ENCODE data around the gene MCAT.
A peak's percentile ranks its signal among the peaks of the same experiment; 100 is the strongest.
"Not testable (repeated sequence)": the region's sequence is repeated elsewhere in the genome, so short reads cannot be mapped to it uniquely, and the experiment has no call there.

The MCAT gene

DNA sequence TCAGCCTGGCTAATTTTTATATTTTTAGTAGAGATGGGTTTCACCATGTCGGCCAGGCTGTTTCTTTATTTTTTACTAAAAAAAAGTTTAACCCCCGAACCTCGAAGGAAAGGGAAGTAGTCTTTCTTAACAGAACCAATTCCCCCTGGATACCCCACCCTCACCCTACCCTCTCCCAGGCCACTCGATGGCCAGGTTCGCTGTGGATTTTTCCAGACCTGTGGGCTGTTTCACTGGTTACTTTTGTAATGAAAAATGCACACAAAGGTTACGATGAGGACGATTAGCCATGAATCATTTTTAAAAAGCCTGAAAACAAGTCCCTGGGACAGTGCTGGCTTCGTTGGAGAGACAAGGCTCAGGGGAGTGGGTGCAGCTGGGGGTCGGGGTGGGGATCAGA is 10.7 kb upstream of the MCAT start:
- DNase-seq (ENCODE audit: low read depth), result no peak

DNA sequence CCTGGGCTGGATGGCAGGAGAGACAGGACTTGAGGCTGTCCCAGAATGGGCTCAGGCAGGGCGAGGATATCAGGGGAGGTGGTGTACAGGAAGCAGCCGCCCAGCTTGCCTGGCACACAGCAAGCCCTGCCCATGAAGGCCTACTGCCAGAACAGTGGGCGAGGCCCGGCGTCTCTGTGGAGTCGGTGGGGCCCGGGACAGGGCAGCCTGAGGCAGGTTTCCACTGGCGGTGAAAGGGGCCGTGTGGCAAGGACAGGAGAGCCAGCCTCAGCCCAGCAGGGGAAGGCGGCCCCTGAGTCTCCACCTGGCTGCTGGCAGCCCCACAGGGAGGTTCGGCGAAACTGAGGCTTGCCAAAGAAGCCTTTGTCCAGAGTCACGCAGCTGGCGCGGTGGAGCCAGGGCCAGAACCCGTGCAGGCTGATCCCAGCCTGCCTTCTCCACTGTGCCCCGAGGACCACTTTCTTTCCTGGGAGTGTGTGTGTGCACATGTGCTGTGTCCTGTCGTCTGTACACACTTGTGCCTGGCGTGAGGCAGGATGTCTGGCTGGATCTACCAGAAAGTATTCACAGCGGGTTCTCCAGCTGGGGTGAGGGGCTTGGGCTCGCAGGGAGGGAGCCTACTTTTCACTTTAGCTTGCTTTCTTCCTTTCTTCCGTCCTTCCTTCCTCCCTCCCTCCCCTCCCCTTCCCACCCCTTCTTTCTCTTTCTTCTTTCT is 9.3 kb upstream of the MCAT start:
- DNase-seq (ENCODE audit: low read depth), result peak; percentile 45

DNA sequence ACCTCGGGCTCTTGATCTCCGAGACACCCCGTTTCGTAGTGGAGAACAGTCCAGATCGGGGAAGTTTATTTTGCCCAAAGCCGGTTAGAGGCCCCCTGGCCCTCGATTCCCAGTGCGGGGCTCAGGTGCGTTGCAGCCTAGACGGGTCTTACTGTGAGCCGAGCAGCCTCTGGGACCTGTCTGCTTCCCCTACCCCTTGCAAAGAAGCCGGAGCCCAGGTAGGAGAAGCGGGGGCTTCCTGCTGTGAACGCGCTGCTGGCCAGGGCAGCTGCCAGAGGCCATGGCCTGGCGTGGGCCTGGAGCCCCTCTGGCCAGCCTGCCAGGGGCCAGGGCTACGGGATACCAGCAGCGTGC is 8.8 kb upstream of the MCAT start:
- no peak for DNase-seq (ENCODE audit: low read depth)

DNA sequence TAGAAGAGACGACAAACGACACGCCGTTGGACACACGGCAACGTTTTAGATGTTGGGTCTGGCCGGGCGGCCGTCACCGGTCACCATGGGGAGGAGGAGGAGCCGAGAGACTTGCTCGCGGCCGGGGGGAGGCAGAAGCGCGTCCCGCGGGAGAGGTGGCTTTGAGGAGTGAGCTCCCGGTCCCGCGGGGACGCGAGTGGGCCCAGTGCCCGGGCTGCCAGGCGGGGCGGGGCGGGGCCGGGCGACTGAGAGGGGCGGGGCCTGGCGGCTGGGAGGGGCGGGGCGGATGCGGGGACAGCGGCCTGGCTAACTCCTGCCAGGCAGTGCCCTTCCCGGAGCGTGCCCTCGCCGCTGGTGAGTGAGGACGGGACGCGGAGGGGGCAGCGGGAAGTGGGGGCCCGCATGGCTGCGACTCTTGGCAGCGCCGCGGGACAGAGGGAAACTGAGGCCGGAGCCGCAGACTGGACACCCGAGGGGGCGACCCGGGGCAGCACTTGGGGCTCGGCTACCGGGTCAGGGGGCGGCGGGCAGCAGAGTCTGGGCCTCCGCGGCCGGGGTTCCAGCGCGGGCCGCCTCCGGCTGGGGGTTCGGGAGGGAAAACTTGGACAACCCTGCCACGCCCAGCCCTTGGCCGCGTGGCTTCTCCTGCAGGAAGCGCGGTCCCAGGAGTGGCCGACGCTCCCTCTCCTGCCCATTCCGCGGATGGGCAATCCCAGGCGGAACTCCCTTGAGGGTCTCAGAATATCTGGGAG is 8.2 kb upstream of the MCAT start, which contains the start of gene TSPO:
TSS of gene TSPO (plus strand) at position 309 of the 752 bp plus-strand sequence. CDS start 7,680 bp downstream, outside the sequence.
- DNase-seq (ENCODE audit: low read depth), result peak; percentile 59

DNA sequence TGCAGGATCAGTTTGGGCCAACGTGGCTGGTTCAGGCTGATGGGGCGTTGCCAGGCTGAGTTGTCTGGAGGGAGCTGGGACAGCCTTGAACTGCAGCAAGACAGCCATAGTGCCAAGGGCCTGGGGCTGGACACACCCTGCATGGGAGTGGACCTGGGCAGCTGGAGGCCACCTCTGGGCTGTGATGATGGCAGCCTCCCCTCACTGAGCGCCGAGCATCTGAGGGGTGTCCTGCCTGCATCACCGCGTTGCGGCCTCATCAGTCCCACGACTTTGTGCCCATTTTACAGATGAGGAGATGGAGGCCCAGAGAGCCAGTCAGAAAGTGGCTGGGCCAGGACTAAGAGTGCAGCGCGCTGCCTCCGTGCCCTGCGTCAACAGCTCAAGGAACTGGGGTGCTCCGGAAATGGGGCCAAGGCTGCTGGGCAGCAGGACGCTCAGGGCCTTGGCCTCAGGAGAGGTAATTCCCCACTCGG is 7.6 kb upstream of the MCAT start:
- no peak for DNase-seq (ENCODE audit: low read depth)

DNA sequence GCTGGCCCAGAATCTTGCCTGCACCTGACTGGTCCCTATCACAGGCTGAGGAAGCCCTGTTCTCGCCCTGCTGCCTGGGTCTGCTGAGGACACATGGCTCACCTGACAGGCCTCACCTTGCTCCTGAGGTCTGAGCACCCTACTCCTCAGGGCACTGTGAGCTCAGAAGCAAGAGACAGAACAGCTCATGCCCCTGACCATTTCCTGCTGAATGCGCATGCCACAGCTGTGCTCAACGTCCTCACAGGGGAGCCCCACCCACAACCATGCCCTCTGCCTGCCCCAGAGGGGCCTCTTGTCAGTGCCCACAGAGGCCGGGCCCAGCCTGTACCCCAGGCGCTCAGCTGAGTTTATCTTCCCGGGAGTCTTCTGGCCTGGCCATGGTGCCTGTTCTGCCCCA is 5.4 kb upstream of the MCAT start:
- DNase-seq (ENCODE audit: low read depth), result no peak

DNA sequence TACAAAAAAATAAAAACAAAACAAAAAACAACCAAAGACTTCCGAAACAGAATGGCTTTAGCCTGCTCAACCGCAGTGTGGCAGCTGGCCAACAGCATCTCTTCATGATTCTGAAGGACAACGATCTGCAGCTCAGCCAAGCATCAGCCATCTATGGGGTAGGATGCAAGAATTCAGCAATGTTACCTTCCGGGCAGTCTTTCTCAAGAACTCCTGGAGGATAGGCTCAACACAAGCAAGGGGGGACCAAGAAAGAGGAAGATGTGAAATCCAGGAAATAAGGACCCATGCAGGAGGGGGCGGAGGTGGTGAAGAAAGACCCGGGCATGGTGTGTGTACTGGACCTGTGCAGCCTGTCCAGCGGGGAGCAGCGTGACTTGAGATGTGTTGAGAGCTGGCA is 4.6 kb upstream of the MCAT start:
- no peak for DNase-seq (ENCODE audit: low read depth)

DNA sequence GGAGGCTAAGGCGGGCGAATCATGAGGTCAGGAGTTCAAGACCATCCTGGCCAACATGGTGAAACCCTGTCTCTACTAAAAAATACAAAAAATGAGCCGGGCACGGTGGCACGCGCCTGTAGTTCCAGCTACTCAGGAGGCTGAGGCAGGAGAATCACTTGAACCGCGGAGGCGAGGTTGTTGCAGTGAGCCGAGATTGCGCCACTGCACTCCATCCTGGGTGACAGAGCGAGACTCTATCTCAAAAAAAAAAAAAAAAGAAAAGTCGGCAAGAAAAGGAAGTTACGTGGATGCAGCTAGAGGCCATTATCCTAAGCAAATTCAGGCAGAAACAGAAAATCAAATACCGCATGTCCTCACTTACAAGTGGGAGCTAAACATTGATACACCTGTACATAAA is 3.1 kb upstream of the MCAT start:
- not testable (repeated sequence) for DNase-seq (ENCODE audit: low read depth)

DNA sequence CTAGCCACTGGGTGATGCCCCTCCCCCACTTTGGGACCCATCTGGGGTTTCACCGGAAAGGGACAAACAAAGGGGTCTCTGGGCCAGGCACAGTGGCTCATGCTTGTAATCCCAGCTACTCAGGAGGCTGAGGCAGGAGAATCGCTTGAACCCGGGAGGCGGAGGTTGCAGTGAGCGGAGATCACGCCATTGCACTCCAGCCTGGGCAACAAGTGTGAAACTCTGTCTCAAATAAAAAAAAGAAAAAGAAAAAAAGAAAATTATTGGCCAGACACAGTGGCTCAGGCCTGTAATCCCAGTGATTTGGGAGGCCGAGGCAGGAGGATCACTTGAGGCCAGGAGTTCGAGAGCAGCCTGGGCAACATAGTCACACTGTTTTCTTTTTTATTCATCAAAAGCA is 2.2 kb upstream of the MCAT start:
- DNase-seq (ENCODE audit: low read depth), result not testable (repeated sequence)

DNA sequence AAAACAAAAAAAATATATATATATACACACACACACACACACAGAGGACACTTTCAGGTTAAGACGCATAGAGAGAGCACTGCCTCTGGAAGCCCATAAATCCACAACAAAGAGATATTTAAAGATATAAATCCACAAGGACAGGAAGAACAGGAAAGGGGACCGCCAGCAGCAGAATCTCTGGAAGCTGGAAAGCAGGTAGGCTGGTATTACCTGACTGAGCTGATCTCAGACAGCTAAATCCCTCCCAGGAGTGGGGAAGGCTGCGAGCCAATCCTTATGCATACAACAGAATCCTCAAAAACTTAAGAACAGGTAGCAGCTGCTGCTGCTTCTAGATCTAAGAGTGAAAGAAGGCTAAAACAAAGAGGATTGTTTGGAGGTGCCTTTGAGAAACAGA is 1.8 kb upstream of the MCAT start:
- no peak for DNase-seq (ENCODE audit: low read depth)

DNA sequence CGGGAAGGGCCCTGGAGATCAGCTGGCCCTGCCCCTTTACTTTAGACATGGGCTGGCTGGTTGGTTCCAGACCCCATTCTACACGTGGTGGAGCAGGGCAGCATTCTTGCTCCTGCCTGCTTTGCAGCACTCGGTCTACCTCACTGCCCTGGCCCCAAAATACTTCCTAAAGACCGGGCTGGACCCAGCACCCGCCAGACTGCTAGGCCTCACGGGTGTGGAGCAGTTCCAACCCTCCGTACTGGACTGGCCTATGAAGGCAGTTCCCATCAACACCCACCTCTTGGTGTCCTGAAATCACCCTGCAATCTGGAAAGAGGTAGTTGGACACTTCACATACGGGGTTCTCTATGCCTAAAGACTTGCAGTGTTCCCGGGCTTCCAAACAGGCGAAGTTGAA is 6.4 kb downstream of the MCAT start:
- no peak for DNase-seq (ENCODE audit: low read depth)

DNA sequence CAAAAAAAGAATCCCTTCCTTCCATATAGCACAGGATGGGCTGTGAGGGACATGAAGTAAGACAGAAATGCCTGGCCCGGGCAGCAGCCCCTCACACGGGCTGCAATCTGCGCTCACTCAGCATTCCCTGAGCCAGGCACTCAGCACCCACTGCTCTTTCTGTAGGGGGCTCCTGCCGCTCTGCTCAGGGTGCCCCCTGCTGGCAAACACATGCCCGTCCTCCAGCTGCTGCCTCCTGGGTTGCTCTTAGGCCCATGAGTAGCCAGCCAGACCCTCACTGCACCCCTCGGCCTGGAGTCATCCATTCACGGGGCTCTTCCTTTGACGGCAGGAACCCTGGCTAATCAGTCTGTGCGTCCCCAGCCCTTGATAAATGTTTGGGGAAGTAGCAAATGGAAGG is 6.9 kb downstream of the MCAT start:
- no peak for DNase-seq (ENCODE audit: low read depth)

DNA sequence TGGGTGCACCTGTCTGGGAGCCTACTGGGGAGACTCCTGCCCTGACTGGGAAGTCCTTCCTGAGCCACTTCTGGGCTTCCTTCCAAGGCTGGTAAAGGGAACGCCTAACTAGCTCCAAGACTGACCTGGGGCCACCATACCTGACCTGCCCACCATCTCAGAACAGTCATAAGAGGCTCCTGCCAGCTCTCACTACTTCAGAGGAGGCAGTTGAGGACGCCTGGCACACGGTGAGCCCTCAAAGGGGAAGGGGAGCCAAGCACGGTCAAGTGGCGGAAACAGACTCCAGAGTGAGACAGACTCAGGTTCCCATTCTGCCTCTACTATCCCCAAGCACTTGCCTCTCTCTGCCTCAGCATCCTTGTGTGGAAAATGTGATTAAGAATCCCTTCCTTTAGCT is 7.6 kb downstream of the MCAT start:
- DNase-seq (ENCODE audit: low read depth), result no peak

DNA sequence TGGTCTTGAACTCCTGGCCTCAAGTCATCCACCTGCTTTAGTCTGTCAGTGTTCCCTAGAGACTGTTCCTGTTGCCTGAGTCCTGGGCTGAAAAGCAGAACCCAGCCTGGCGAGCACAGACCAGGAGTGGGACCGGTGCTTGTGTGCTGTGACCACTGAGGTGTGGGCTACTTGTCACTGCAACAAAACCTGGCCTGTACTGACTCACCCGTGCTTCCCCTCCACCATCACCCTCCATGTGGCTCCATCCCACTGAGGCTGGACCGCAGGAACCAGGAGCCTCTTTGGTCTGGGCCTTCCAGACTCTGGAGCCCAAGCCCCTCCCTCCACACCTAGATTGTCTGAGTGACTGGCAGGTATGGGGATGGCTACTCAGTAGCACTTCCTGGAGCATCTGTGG is 8.6 kb downstream of the MCAT start:
- DNase-seq (ENCODE audit: low read depth), result no peak

DNA sequence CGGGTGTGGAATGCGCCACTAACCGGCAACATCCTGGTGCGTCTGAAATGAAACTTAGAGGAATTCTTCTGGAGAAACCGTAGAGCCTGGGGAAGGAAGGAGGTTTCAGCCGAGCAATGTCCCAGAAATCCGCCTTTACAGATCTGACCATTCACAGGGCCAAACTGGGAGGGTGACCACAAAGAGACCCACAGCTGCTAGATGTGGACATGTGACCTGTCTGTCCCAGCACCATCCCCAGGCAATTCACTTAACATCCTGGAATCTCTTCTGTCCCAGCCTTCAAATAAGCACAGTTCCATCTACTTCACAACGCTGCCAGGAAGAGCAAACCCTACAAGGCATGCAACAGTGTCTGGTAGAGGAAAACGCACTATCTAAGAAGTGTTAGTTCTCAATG is 9.8 kb downstream of the MCAT start:
- no peak for DNase-seq (ENCODE audit: low read depth)

DNA sequence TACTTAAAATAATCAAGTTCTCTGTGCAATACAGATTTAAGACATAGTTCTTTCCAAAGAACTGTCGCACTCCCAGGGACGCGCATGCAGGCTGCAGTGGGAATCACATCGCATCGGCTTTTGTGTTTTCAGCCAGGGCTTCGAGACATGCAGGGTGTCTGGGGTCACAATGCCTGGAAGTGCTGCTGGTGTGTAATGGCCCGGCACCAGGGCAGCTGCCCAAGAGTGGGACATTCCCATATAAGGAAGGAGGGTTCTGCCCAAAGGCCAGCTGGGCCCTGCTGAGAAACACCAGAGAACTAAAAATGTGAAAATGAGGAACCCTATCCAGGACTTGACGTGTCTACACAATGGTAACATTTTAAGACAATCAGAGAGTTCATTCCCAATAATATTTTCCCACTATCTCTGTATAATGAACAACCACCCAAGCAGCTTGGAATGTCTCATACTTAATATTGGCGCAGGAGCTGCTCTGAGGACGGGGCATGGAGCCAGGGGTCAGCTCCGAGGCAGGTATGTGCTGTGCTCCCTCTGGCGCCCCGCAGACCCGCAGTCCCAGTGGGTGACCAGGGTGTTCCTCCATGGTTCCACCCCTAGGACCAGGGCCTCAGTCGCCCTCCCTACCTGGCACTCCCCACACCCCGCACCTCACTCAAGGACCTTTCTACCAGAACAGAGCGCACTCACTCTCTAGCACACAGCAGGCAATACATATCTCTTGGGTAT is 11.3 kb downstream of the MCAT start:
- no peak for DNase-seq (ENCODE audit: low read depth)

DNA sequence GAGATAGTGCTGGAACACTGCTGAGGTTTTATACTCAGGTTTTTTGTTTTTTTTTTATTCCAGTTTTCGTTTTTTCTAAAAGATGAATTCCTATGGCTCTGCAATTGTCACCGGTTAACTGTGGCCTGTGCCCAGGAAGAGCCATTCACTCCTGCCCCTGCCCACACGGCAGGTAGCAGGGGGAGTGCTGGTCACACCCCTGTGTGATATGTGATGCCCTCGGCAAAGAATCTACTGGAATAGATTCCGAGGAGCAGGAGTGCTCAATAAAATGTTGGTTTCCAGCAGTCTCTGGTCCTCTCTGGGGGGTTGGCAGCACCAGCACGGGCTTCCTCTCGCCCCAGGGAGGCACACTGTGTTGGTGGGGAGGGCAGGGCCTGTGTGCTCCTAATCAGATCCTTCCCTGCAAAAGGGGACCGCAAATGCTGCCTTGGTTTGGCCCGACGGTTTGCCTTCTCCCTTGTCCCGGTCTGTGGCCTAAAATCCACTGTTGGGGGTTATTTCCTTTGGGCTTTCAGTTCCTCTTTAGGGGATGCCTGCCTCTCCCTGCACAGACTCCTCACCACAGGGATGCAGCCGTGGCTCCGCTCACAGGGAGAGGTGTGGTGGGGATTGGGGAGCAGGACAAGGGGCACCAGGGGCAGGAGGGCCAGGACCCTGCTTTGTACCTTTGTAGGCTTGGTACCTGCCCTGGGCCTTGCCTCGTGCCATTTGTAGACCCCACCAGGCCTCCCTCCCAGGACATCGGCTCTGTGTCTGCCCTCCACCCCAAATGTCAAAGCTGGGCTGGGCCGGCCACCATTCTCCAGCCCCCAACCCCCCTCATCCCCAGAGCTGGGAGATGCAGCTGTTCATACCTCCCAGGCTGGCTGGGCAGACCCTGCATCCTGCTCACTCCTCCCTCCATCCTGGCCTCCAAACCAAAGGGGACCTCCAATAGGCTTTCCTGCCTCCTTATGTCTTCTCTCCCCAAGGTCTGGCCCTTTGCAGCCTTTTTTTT is 13.5 kb downstream of the MCAT start:
- no peak for DNase-seq (ENCODE audit: low read depth)

DNA sequence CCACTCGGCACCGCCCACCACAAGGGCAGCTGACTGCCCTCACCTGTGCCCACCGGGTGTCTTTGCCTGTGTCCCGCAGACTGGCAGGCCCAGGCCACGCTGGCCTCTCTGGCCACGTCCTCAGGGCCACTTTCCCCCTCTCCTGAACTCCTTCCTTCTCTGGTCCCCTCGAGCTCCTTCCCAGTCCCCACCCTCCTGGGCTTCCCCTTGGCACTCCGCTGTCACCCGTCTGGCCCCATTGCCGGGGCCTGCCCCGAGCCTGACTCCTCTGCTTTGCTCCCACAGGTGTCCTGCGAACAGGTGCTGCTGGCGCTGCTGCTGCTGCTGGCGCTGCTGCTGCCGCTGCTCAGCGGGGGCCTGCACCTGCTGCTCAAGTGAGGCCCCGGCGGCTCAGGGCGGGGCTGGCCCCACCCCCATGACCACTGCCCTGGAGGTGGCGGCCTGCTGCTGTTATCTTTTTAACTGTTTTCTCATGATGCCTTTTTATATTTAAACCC is 14.2 kb downstream of the MCAT start:
- no peak for DNase-seq (ENCODE audit: low read depth)

DNA sequence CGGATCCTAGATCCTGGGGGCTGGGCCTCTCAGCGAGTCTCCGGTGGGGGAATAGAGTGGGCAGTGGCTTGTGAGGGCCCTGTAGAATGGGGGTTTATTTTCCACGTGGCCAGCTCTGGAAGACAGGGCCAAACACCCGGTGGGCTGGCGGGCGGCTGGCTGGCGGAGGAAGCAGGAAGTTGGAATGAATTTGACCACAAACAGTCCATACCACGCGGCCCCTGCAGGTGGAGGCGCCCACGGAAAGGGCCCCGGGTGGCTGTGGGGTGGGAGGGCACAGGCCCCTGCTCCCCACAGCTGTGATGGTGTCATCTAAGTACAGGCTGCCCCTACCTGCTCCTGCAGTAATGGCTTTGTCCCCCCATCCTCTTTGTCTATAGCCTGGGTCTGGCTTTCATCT is 15.1 kb downstream of the MCAT start:
- DNase-seq (ENCODE audit: low read depth), result no peak

DNA sequence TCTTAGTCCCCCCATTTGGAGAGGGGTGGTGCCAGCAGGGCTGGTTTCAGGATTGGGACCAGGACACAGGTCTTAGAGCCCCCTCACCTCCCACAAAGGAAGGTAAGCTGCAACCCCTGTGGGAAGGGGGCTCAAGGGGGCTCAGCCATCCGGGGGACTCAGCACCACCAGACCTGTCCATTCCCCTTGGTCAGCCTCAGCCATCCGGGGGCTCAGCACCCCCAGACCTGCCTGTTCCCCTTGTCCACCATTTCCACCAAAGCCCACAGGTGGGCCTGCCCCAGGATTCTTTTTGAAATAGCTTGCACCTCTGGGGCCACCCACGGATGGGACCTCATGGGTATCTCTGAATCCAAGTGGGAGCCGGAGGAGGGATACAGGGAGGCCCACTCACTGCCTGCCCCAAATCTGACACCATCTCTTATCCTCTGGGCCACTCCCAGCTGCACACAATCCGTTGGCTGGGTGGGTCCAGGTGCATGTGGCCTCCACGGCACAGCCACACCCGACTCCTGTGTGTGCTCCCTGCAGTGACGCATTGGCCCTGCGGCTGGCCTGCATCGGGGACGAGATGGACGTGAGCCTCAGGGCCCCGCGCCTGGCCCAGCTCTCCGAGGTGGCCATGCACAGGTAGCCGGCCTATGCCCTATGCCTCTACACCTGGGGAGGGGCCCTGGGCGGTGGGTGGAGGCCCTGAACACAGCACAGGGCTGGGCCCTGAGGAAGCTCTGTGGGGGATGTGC is 15.9 kb downstream of the MCAT start:
- DNase-seq (ENCODE audit: low read depth), result no peak
